ENCODE data around the gene CNOT3.
"Not testable (repeated sequence)": the region's sequence is repeated elsewhere in the genome, so short reads cannot be mapped to it uniquely, and the experiment has no call there.

The CNOT3 gene

GRCh38 chr19:54162884-54163283 lies 25.3 kb downstream of the CNOT3 start:
- peak overlapping the region; percentile 29; the same call in 1 of the 2 replicates for H3K4me3 ChIP-seq (ENCODE audit: low read length)
- TF ChIP-seq ZNF274 (IDR thresholded peaks at IDR 0.05; ENCODE audit: low read depth, low read length) = no peak

DNA sequence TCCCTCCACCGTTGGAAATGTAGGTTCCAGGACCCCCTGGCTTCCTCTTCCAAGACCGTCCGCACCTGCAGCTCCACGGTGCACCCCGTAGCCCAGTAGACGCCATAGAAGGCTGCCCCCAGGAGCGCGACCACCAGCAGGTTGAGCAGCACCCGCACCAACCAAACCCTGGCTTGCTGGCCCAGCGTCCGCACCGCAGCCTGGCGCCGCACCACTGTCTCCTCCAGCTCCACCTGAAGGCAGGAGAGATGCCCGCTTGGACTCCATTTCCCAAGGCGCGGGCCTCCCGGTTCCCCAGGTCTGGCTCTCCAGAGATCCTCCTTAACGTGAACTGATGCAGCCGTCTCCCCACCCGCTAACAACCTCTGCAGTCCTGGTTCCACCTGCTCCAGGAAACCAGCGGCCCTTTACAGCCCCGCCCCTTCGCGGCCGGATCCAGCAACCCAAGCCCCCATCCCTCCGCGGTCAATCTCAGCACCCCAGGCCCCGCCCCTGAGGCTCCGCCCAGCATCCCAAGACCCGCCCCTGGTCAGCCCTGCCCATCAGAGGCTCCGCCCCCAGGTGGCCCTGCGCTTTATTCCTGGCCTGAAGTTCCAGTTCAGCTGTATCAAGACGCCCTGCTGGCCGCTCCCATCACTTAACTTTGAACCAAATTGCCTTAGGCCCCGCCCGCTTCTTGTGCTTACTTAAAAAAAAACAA lies 27.0 kb downstream of the CNOT3 start:
- TF ChIP-seq ZNF274 (IDR thresholded peaks at IDR 0.05; ENCODE audit: low read depth, low read length) = no peak
- H3K4me3 ChIP-seq (ENCODE audit: low read length) = no peak overlapping the region

DNA sequence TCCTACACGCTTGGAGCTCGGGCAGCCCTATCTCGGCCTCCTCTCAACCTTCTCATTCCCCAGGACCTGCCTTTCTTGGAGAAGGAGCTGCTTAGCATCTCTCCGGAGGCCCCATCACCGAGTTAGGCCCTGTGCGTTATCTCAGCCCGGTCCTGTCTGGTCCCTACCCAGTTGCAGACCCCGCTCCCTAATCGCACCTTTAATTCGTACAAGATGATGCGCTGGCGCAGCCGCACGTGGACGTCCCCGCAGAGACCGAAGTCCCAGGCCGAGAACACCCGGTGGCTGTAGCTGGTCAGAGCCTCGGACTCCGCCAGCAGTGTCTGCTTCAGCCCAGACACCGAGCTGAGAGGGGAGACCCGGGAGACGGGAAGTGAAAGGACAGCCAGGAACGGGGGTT lies 27.7 kb downstream of the CNOT3 start:
- TF ChIP-seq ZNF274 (IDR thresholded peaks at IDR 0.05; ENCODE audit: low read depth, low read length) = no peak
- H3K4me3 ChIP-seq (ENCODE audit: low read length) = no peak overlapping the region

DNA sequence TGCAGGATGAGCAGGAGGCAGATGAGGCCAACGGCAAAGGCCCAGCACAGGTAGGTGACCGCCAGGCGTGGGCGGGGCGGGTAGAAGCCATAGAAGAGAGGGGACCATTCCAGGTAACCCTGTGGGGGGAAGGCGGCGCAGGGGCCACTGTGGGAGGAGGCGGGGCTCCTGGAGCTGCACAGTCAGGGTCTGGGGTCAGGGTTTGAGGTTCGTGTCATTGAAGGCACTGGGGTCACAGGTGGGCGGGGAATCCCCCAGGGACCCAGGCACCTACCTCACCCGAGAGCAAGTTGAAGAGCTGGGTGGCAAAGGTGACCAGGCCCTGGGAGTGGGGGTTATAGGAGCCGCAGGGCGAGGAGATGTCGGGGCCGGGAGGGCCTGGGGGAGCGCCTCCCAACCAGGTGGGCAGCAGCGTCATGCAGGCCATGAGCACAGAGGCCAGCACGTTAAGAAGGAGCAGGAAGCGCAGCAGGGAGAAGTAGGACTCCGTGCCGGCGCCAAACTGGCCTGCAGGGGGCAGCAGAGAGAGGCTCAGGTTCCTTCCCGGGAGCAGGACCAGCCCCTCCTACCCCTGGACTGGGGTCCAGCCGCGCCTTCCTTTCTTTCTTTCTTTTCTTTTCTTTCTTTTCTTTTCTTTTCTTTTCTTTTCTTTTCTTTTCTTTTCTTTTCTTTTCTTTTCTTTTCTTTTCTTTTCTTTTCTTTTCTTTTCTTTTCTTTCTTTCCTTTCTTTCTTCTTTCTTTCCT lies 30.8 kb downstream of the CNOT3 start:
- no peak for TF ChIP-seq ZNF274 (IDR thresholded peaks at IDR 0.05; ENCODE audit: low read depth, low read length)
- no peak overlapping the region for H3K4me3 ChIP-seq (ENCODE audit: low read length)

DNA sequence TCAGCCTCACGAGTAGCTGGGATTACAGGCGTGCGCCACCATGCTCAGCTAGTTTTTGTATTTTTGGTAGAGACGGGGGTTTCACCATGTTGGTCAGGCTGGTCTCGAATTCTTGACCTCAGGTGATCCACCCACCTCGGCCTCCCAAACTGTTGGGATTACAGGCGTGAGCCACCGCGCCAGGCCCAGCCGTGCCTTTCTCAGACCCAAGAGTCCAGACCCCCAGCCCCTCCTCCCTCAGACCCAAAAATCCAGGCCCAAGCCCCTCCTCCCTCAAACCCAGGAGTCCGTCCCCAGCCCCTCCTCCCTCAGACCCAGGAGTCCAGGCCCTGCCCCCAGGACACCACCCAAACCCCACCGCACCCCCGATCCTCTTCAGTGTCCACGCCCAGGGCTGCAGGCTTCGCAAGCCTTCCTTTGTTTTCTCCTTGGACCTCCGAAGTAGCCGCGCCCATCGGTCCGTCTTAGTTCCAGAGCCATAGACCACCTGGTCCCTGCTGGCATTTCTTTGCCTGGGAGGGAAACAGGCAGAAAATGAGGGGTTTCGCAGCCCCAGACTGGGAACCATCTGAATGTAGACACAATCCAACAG lies 31.7 kb downstream of the CNOT3 start:
- no peak for TF ChIP-seq ZNF274 (IDR thresholded peaks at IDR 0.05; ENCODE audit: low read depth, low read length)
- H3K4me3 ChIP-seq (ENCODE audit: low read length) = no peak overlapping the region

DNA sequence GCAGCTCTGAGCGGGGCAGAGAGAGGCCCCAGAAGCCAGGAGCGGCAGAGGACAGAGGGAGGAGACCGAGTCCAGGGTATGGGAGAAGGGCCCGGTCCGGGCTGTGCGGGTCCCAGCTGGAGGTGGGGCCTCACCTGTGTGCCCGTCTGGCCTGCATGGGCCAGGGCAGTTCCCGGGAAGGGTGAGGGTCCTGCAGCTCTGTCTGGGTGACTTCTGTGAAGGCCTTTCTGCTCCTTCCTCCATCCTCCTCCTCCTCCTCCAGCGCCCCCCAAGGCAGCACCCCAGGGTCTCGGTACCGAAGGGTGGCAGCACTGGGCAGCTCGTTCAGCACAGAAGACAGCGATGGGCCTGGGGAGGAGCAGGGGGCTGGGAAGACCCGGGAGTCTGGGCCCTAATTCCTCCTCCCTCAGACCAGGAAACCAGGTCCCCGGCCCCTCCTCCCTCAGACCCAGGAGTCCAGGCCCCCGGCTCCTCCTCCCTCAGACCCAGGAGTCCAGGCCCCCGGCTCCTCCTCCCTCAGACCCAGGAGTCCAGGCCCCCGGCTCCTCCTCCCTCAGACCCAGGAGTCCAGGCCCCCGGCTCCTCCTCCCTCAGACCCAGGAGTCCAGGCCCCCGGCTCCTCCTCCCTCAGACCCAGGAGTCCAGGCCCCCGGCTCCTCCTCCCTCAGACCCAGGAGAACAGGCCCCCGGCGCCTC lies 34.3 kb downstream of the CNOT3 start:
- H3K4me3 ChIP-seq (ENCODE audit: low read length) = not testable (repeated sequence)

DNA sequence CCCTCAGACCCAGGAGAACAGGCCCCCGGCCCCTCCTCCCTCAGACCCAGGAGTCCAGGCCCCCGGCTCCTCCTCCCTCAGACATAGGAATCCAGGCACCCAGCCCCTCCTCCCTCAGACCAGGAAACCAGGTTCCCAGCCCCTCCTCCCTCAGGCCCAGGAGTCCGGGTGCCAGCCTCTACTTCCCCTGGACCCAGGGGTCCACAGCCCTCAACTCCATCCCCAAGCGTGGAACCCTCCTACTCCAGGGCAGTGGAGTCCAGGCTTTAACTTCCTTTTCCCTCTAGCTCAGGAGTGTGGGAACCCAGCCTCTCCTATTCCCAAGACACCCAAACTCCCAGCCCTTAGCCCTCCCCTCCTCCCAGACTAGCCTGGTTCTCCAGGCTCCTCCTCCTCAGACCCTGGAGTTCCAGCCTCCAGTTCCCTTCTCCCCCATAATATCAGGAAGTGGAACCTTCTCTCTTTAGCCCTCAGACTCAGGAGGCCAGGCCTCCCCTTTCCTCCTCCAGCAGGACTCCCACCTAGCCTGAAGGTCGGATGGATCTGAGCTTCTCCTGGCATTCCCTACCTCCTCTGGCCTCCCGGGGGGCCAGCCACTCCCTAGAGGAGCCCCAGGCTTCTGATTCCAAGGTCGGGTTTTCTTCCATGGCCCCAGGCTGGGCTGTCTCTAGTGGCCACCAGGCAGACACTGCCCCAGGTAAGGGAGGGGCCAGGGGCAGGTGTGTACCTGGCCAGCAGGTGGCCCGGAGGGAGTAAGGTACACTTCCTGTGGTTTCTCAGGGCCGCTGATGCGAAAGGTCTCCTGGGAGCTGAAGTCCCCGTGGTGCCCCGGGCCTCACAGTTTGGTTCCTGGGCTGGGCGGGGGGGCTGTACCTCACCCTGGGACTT lies 35.2 kb downstream of the CNOT3 start, which contains the start of gene TMC4:
TSS of gene TMC4 (minus strand) at position 690 of the 888 bp plus-strand sequence. CDS start at position 647, 43 bp downstream.
- TF ChIP-seq ZNF274 (IDR thresholded peaks at IDR 0.05; ENCODE audit: low read depth, low read length) = no peak
- no peak within 1 kb of the TSS for H3K4me3 ChIP-seq (ENCODE audit: low read length)

- no peak overlapping the region for H3K4me3 ChIP-seq (ENCODE audit: low read length)
- TF ChIP-seq ZNF274 (IDR thresholded peaks at IDR 0.05; ENCODE audit: low read depth, low read length) = no peak
Measured at GRCh38 chr19:54173359-54173699, 35.8 kb downstream of the CNOT3 start.

DNA sequence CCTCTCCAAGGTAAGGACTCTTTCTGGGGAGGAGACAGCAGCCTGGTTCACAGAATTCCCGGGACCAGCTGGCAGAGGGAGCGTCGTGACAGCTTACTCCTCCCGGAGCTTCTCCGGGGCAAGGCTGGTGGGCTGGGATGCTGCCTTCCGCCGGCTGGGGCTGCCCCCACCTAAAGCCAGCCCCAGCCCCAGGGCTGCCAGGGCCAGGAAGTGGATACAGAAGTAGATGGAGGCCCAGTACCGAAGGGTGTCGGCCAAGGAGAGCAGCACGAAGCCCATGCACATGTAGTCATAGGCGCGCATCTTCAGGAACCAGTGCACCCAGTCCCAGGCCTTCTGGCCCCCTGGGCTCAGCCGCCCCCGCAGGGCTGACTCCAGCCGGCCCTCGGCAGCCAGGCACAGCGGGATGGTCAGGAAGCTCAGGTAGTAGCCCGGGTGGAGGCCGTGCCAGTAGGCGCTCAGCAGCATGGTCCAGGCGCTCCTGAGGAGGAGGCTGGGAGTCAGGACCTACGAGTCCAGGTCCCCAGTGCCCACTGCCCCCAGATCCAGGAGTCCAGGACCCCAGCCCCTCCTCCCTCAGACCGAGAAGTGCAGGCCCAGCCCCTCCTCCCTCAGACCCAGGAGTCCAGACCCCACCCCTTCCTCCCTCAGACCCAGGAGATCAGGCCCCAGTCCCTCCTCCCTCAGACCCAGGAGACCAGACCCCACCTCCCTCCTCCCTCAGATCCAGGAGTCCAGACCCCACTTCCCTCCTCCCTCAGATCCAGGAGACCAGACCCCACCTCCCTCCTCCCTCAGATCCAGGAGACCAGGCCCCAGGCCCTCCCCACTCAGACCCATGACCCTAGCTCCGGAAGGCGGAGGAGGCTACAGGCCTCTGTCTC lies 36.6 kb downstream of the CNOT3 start:
- H3K4me3 ChIP-seq (ENCODE audit: low read length) = no peak overlapping the region
- TF ChIP-seq ZNF274 (IDR thresholded peaks at IDR 0.05; ENCODE audit: low read depth, low read length) = no peak

GRCh38 chr19:54178581-54179261 lies 41.2 kb downstream of the CNOT3 start:
- H3K4me3 ChIP-seq (ENCODE audit: low read length) = no peak overlapping the region
- no peak for TF ChIP-seq ZNF274 (IDR thresholded peaks at IDR 0.05; ENCODE audit: low read depth, low read length)

- H3K4me3 ChIP-seq (ENCODE audit: low read length) = no peak overlapping the region
- TF ChIP-seq ZNF274 (IDR thresholded peaks at IDR 0.05; ENCODE audit: low read depth, low read length) = no peak
Measured at GRCh38 chr19:54179262-54179852, 41.8 kb downstream of the CNOT3 start.

- H3K4me3 ChIP-seq (ENCODE audit: low read length) = no peak overlapping the region
- TF ChIP-seq ZNF274 (IDR thresholded peaks at IDR 0.05; ENCODE audit: low read depth, low read length) = no peak
Measured at GRCh38 chr19:54179921-54180461, 42.4 kb downstream of the CNOT3 start.
